Measurements from ENCODE around the gene LAT.
A peak's percentile ranks its signal among the peaks of the same experiment; 100 is the strongest.

LAT gene

GRCh38 chr16:29007730-29008593 lies 23.1 kb downstream of the LAT start:
- peak; percentile 52 for DNase-seq (ENCODE audit: low read depth, low spot score)

DNA sequence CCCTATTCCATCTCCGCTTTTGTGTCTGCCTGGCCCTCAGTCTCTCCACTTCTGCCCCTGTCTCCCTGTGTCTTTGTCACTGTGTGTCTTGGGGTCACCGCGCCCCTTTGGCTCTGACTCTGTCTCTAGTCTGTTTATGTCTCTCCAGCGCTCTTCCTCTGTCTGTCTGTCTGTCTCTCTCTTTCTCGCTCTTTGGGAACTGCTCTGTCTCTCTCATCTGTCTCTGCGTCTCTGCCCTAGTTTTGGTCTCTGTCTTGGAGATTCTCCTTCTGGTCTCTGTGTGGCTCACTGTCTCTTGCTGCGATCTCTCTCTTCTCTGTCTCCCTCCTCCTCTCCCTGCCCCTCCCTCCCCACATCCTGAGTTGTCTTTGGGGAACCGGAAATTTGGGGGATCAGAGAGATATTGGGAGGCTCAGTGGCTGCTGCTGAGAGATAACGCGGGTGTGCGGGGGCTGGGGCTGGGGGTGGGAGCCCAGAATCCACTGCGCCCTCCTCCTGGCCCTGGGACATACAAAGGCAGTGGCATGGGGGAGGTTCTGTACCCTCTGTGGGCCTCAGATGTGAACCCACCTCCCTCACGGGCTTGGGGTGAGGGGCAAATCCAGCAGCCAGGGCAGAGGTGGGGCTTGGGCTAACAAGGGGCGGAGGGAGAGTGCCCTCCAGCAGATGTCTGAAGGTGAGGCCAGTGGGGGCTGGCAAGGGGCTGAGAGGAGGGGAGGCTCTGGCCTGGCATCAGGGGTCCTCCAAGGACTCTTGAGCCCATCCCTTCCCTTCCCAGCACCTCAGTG lies 24.4 kb downstream of the LAT start:
- no peak for DNase-seq (ENCODE audit: low read depth, low spot score)

DNA sequence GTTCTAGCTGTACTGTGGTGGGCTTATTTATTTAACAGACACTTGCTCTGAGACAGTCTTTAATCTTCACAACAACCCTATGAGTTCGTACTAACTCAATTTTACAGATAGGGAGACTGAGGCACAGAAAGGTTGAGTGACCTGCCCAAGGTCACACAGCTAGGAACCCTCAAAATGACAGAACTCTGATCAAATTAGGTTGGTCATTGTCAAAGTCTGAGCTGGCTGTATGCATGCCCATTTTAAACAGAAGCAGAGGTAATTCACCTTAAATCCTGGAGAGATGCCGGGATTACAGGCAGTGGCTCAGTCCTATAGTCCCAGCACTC lies 24.9 kb downstream of the LAT start:
- no peak for DNase-seq (ENCODE audit: low read depth, low spot score)

DNA sequence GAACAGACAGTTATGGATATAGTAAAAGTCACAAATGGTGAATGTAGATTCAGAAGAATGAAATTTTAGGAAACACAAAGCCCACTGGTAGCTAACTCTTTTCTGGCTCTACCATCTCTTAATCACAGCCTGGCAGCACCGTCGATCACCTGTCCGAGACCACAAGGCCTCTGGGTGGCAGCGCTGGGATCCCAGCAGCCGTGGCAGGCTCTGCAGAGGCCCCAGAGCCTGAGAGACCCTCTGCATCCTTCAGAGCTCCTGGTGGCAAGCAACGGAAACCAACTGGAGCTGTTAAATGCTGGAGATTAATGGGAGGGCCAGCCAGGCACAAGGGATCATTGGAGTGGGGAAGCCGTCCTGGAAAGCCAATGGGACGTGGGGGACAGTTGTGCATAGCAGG lies 26.3 kb downstream of the LAT start:
- no peak for DNase-seq (ENCODE audit: low read depth, low spot score)

GRCh38 chr16:29011851-29012250 lies 27.0 kb downstream of the LAT start:
- DNase-seq (ENCODE audit: low read depth, low spot score), result no peak

- no peak for DNase-seq (ENCODE audit: low read depth, low spot score)
These were observed 28.2 kb downstream of the LAT start for GRCh38 chr16:29012913-29013553.

DNA sequence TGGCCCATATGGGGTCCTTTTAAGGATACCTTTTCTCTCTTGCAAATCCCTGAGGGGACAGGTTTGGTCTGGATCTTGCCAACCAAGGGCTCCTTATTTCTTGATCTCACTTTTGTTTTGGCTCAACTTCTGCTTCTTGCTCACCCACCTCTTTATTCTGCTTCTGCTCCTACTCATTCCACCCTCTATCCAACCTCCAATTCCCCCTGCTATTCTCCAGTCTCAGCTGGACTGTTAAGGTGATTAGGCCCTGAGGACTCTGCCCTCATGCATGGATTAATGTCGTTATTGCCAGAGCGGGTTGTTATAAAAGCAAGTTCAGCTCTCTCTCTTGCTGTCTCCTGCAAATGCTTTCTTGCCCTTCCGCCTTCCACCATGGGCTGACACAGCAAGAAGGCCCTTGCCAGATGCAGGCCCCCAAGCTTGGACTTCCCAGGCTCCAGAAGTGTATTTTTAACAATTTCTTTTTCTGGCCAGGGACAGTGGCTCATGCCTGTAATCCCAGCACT lies 29.8 kb downstream of the LAT start:
- DNase-seq (ENCODE audit: low read depth, low spot score), result no peak

- no peak for DNase-seq (ENCODE audit: low read depth, low spot score)
These were observed 37.3 kb downstream of the LAT start for GRCh38 chr16:29022196-29022595.

- no peak for DNase-seq (ENCODE audit: low read depth, low spot score)
These were observed 38.7 kb downstream of the LAT start for GRCh38 chr16:29023279-29024277.

DNA sequence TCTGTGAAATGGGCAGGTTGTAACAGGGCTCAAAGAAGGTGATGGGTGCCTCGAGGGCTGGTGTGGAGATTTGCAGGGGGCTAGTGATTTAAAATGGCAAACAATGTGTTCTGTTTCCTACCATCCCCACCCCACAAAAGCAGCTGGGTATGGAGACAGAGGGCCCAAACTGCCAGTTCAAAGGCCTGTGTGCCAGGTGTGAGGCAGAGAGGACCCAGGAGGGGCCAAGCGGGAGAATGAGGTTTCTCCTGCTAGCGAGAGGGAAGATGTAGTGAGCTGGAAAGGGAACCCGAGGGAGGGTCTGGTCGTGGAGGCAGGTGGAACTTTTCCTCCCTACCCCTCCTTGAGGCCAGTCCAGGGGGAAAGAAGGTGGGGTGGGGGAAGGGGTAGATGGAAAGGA lies 39.4 kb downstream of the LAT start:
- DNase-seq (ENCODE audit: low read depth, low spot score), result no peak

DNA sequence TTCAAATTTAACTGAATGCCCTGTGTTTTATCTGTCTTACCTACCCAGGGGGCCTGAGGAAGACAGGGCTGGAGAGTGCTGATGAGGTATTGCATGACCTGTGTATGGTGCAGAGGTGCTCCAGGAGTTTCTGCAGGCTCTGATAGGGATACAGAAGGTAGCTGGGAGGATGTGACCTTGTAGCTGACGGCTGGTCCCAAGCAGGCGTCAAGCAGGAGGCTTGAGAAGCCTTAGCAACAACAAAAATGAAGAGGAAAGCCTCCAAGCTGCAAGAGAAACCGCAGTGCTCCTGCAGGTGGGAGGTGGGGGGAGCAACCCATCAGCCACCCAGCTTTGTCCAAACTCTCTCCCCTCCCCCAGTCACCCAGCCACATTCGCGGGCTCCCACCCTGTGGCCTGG lies 40.4 kb downstream of the LAT start:
- no peak for DNase-seq (ENCODE audit: low read depth, low spot score)

- DNase-seq (ENCODE audit: low read depth, low spot score), result no peak
These were observed 40.9 kb downstream of the LAT start for GRCh38 chr16:29025735-29026134.

GRCh38 chr16:29028457-29029167 lies 43.8 kb downstream of the LAT start:
- DNase-seq (ENCODE audit: low read depth, low spot score), result no peak

DNA sequence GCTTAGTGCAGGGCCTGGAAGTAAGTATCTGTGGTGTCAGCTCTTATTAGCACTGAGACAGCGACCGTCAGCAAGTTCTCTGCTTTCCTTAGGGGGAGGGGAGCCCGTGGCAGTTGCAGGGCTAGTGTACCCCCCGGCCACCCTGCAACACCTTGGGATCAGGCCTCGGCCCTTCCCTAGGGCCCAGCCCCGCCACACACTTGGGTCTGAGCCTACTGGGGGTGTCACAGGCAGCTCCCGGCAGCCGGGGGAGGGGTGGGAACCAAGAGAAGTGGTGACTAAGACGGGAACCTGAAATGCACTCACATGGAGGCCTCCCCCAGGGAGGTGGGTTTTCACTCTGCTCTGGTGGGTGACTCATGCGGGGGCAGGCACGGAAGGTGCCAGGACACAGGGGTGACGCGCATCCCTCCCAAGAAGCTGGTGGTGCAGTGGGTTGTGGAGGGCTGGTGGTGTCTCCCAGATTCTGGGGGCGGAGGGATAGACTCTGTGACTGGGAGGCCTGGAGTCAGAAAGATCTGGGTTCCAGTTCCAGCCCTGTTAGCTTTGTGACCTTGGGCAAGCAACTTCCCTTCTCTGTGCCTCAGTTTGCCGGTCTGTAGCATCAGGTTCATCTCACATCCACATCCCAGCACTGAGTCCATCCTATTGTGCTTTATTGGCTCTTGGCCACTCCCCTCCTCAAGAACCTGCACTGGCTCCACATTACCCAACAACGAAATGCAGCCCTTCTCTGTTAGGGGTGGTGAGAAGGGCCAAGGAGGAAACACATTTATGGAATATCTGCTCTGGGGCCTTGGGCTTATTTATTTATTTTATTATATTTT lies 44.5 kb downstream of the LAT start:
- peak; percentile 90 for DNase-seq (ENCODE audit: low read depth, low spot score)

DNA sequence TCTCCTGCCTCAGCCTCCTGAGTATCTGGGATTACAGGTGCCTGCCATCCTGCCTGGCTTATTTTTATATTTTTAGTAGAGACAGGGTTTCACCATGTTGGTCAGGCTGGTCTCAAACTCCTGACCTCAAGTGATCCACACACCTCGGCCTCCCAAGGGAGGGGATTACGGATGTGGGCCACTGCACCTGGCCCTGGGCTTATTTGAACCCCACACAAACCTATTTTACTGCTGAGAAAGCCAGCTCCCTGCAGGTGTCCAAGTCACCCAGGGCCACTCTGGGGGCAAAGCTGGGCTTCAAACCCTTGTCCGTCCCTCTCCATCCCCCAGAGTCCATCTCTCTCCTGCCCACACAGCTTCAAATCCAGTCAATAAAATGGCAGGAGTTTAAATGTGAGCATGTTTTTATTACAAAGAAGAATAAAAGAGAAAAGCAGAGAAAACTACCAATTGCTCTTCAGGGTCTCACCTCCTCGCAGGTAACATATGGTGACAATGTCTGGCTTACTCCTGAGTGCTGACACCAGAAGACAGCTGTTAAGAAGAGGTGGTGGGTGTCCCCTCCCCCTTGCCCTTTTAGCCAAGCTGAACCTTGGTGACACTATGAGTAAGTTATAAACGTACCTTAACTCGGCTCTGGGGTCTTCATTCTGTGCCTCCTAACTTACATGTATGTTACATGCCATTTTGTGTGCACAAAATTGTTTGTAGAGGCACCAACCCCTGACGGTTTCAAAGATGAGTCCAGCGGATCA lies 45.4 kb downstream of the LAT start:
- DNase-seq (ENCODE audit: low read depth, low spot score), result no peak
